ENCODE measurements around the gene SYT7. TPM values are rescaled to one million over a fixed set of nuclear protein-coding genes. Genes with fewer than 3 reads are reported as not detected.

The SYT7 gene
- total and polyA plus RNA-seq, 9 donors: 0.24 to 4.9 (median 1.7) TPM

DNA sequence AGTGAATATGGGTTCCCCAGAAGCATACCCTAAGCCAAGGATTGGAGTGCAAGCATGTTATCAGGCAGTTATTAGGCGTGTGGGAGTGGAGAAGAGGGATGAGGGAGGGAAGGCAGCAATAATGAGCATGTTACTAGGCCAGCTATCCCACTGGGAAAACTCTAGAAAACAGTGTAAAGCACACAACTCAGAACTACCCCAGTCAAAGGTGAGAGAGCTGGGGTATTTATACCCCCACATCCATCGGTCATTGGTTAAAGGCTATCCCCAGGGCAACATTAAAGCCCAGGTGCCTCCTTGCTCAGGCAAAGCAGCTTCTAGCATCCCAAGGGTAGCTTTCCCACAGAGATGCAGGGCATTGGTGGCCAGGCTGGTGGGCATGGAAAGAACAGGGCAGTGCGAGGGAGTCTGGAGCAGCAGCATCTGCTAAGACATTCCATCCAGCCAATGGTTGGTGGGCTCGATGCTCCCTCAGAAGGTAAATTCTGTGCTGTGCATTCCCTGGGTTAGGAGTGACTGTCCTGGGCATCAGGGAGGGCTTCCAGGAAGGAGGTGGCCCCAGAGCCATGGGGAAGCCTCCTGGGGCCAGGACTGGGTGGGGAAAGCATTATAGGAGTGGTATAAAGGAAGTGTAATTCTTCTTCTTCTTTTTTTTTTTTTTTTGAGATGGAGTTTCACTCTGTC, 93.4 kb downstream of the SYT7 start:
- H3K4me1 ChIP-seq (ENCODE audit: insufficient read depth): peaks cover 18% of the 10 kb centered on the region
- TF ChIP-seq POLR2A (IDR thresholded peaks at IDR 0.05): no peak
- TF ChIP-seq EP300 (IDR thresholded peaks at IDR 0.05): no peak
- TF ChIP-seq, protein P1, sequence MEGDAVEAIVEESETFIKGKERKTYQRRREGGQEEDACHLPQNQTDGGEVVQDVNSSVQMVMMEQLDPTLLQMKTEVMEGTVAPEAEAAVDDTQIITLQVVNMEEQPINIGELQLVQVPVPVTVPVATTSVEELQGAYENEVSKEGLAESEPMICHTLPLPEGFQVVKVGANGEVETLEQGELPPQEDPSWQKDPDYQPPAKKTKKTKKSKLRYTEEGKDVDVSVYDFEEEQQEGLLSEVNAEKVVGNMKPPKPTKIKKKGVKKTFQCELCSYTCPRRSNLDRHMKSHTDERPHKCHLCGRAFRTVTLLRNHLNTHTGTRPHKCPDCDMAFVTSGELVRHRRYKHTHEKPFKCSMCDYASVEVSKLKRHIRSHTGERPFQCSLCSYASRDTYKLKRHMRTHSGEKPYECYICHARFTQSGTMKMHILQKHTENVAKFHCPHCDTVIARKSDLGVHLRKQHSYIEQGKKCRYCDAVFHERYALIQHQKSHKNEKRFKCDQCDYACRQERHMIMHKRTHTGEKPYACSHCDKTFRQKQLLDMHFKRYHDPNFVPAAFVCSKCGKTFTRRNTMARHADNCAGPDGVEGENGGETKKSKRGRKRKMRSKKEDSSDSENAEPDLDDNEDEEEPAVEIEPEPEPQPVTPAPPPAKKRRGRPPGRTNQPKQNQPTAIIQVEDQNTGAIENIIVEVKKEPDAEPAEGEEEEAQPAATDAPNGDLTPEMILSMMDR (IDR thresholded peaks at IDR 0.05): no peak
- no peaks in the 10 kb centered on the region for H3K36me3 ChIP-seq
- 90 to 98% (median 96%) methylated on average over 4 of the region's 4 CpGs for WGBS, 3 donors
- no peak overlapping the region for H3K4me3 ChIP-seq
- DNase-seq: no peak
- H3K27ac ChIP-seq: no peak overlapping the region
- intact Hi-C loops (cut with DNase I): no loop called here
- no peaks in the 10 kb centered on the region for H3K9me3 ChIP-seq
- H3K27me3 ChIP-seq: no peaks in the 10 kb centered on the region

DNA sequence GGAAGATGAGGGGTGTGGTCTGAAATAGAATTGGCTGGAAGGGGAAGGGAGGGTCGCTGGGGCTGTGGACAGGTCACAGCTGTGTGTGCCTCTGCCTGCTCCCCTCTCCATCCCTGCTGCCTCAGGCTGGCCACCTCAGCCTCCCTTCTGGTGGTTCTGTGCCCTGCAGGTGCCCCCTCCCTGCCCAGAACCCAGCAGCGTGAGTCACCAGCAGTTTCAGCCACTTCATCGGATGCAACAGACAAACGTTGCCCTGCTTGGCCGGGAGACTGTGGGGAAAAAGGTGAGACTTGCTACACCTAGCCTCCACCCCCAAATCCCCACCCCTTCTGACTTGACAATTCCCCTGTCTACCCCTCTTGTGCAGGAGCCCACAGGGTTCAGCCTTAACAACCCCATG, 94.1 kb downstream of the SYT7 start:
- peaks cover 18% of the 10 kb centered on the region for H3K4me1 ChIP-seq (ENCODE audit: insufficient read depth)
- no peak for DNase-seq
- no peak for TF ChIP-seq POLR2A (IDR thresholded peaks at IDR 0.05)
- TF ChIP-seq, protein P1 (IDR thresholded peaks at IDR 0.05): no peak
- TF ChIP-seq EP300 (IDR thresholded peaks at IDR 0.05): no peak
- no peaks in the 10 kb centered on the region for H3K9me3 ChIP-seq
- 87 to 92% (median 91%) methylated on average over 5 of the region's 5 CpGs for WGBS, 3 donors
- H3K27me3 ChIP-seq: no peaks in the 10 kb centered on the region
- H3K27ac ChIP-seq: no peak overlapping the region
- H3K4me3 ChIP-seq: no peak overlapping the region
- H3K36me3 ChIP-seq: no peaks in the 10 kb centered on the region
- intact Hi-C loops (cut with DNase I): no loop called here

GRCh38 chr11:61486011-61486620, 94.8 kb downstream of the SYT7 start:
- no peak for TF ChIP-seq EP300 (IDR thresholded peaks at IDR 0.05)
- TF ChIP-seq, protein P1 (IDR thresholded peaks at IDR 0.05): no peak
- no peak for TF ChIP-seq POLR2A (IDR thresholded peaks at IDR 0.05)
- Histone ChIP-seq H3K4me3 (no peak overlapping the region), H3K27ac (no peak overlapping the region), H3K9me3 (no peaks in the 10 kb centered on the region), H3K36me3 (no peaks in the 10 kb centered on the region), H3K27me3 (no peaks in the 10 kb centered on the region), H3K4me1 (ENCODE audit: insufficient read depth) (peaks cover 18% of the 10 kb centered on the region)
- no peak for DNase-seq
- intact Hi-C loops (cut with DNase I): no loop called here
- 90 to 93% (median 91%) methylated on average over 6 of the region's 6 CpGs for WGBS, 3 donors

GRCh38 chr11:61485080-61485479, 95.8 kb downstream of the SYT7 start:
- Histone ChIP-seq H3K36me3 (no peaks in the 10 kb centered on the region), H3K27me3 (no peaks in the 10 kb centered on the region), H3K9me3 (no peaks in the 10 kb centered on the region), H3K4me1 (ENCODE audit: insufficient read depth) (peaks cover 14% of the 10 kb centered on the region), H3K4me3 (no peak overlapping the region), H3K27ac (no peak overlapping the region)
- no peak for DNase-seq
- intact Hi-C loops (cut with DNase I): no loop called here
- 91 to 94% (median 93%) methylated on average over 11 of the region's 11 CpGs for WGBS, 3 donors
- TF ChIP-seq POLR2A (IDR thresholded peaks at IDR 0.05): no peak

DNA sequence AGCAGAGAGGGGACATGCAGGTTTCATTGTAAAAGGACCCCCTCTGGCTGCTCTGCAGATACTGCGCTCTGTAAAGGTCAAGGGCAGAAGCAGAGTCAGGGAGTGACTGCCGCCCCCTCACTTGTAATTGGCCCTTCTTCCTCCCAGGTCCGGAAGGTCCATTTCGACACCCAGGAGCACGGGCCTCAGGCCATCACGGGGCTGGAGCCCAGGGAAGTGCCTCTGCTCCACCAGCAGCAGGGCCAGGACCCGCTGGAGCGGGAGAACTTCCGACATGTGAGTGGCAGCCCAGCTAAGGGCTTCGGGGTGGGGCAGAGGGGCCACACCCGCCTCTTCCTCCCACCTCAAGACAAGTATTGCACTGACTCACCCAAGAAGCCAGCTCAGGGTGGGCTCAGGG, 96.3 kb downstream of the SYT7 start:
- no peak overlapping the region for H3K27ac ChIP-seq
- TF ChIP-seq POLR2A (IDR thresholded peaks at IDR 0.05) (no peak), EP300 (IDR thresholded peaks at IDR 0.05) (no peak)
- TF ChIP-seq, protein P1 (IDR thresholded peaks at IDR 0.05): no peak
- no peaks in the 10 kb centered on the region for H3K9me3 ChIP-seq
- H3K4me3 ChIP-seq: no peak overlapping the region
- WGBS, 3 donors: 68 to 74% (median 69%) methylated on average over 11 of the region's 11 CpGs
- intact Hi-C loops (cut with DNase I): no loop called here
- H3K27me3 ChIP-seq: no peaks in the 10 kb centered on the region
- no peaks in the 10 kb centered on the region for H3K36me3 ChIP-seq
- H3K4me1 ChIP-seq (ENCODE audit: insufficient read depth): peaks cover 8% of the 10 kb centered on the region
- no peak for DNase-seq
